ENCODE results near the gene EFHD1.

GRCh38 chr2:232629129-232629475 lies 4.3 kb upstream of the EFHD1 start:
- no peak for TF ChIP-seq CTCF (IDR thresholded peaks at IDR 0.05)
- TF ChIP-seq POLR2A (IDR thresholded peaks at IDR 0.05) = no peak

Measured in lower leg skin (tissue), 3 donors.